Measurements from ENCODE around the gene ASPN.
"Not testable (repeated sequence)": the region's sequence is repeated elsewhere in the genome, so short reads cannot be mapped to it uniquely, and the experiment has no call there.

Gene ASPN

DNA sequence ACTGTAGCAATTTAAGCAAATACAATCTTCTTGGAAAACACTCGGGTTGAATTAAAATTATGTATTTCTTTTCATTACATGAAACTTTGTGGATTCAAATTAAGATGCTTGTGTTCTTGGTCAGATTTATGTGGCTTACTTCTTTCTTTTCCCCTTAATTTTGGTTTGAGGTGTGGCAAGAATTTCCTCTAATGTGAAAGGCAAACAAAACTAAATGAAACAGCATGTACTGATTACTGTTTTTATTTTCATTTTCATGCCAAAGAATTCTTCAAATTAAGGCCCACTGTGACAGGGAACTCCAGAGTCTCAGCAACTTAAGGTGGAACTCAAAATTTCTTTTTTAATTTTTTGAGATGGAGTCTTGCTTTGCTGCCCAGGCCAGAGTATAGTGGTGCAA, 58.0 kb downstream of the ASPN start, which contains the start of gene OMD:
Gene OMD, minus strand, starts transcription at position 132 of the 400 bp plus-strand sequence. CDS start 6,913 bp downstream, outside the sequence.
- no peaks in the 10 kb centered on the region for H3K36me3 ChIP-seq (ENCODE audit: control insufficient read depth, insufficient read depth, low read length)
- no peaks in the 10 kb centered on the region for H3K4me1 ChIP-seq (ENCODE audit: control insufficient read depth, insufficient read depth, low read length)
- H3K9me3 ChIP-seq (ENCODE audit: control insufficient read depth, low read length), result no peaks in the 10 kb centered on the region
- WGBS, 2 experiments, result 100% methylated on average over 1 of the region's 1 CpG; no CpG with 5 or more reads in 1 of the 2 experiments
- H3K4me3 ChIP-seq (ENCODE audit: insufficient read depth, low read depth, low read length), result no peak within 1 kb of the TSS
- H3K27me3 ChIP-seq (ENCODE audit: control insufficient read depth, insufficient read depth, low read length, poor library complexity, severe bottlenecking), result no peaks in the 10 kb centered on the region
- no peak within 1 kb of the TSS for H3K27ac ChIP-seq (ENCODE audit: insufficient read depth, low read depth, low read length, poor library complexity, severe bottlenecking)

DNA sequence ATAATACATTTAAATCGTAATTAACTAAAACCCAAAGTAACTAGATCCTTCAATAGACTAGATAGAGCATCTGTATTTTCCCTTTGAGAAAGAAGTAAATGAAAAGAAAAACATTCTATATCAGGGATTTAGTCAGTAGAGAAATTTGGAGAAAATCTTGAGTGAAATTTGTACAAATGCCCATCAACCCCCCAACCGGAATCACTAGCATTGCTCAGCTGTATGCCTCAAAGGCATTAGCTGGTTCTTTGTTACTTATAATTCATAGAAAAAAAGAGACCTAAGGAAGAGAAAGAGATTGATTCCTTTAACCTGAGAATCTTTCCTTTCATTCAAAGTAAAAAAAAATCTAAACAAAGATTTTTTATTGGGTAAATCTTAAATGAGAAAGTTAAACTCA, 58.7 kb downstream of the ASPN start:
- H3K4me3 ChIP-seq (ENCODE audit: insufficient read depth, low read depth, low read length), result no peak overlapping the region
- H3K27ac ChIP-seq (ENCODE audit: insufficient read depth, low read depth, low read length, poor library complexity, severe bottlenecking), result no peak overlapping the region
- no peaks in the 10 kb centered on the region for H3K9me3 ChIP-seq (ENCODE audit: control insufficient read depth, low read length)
- H3K36me3 ChIP-seq (ENCODE audit: control insufficient read depth, insufficient read depth, low read length), result no peaks in the 10 kb centered on the region
- no peaks in the 10 kb centered on the region for H3K4me1 ChIP-seq (ENCODE audit: control insufficient read depth, insufficient read depth, low read length)
- no peaks in the 10 kb centered on the region for H3K27me3 ChIP-seq (ENCODE audit: control insufficient read depth, insufficient read depth, low read length, poor library complexity, severe bottlenecking)
- 86% methylated on average over 1 of the region's 2 CpGs; no CpG with 5 or more reads in 1 of the 2 experiments for WGBS, 2 experiments

DNA sequence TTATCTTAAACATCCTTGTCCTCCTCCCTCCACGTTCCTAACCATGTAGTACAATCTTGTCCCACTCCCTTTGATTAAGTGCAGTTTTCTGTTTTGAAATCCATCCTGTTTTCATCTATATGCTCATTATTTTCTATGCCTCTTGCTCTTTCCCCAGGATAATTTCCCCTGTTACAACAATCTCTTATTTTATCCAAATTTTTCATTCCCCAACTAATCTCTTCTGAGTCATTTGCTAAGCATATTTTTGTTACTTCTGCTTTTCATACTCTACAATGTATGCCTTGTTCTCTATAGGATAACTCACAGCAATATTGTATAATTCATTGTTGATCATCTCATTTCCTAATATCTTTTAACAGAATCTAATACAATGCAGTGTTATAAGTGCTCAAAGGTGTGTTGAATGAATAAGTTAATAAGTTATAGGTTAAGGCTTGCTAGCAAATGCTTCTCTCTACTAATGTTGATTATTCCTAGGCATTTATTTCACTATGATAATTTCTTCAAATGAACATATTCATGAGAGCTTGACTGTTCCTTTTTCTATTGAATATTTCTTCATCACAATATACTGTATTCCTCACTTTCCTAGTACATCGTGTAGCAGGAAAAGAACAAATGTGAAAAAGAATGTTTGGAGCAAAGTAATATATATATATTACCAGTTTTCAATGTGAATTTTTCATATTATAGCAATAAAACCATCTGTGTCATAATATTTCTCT, 59.5 kb downstream of the ASPN start:
- Histone ChIP-seq H3K27ac (ENCODE audit: insufficient read depth, low read depth, low read length, poor library complexity, severe bottlenecking) (no peak overlapping the region), H3K9me3 (ENCODE audit: control insufficient read depth, low read length) (no peaks in the 10 kb centered on the region), H3K36me3 (ENCODE audit: control insufficient read depth, insufficient read depth, low read length) (no peaks in the 10 kb centered on the region), H3K27me3 (ENCODE audit: control insufficient read depth, insufficient read depth, low read length, poor library complexity, severe bottlenecking) (no peaks in the 10 kb centered on the region), H3K4me1 (ENCODE audit: control insufficient read depth, insufficient read depth, low read length) (no peaks in the 10 kb centered on the region), H3K4me3 (ENCODE audit: insufficient read depth, low read depth, low read length) (no peak overlapping the region)
- 92 to 93% methylated on average over 1 of the region's 2 CpGs for WGBS, 2 experiments

DNA sequence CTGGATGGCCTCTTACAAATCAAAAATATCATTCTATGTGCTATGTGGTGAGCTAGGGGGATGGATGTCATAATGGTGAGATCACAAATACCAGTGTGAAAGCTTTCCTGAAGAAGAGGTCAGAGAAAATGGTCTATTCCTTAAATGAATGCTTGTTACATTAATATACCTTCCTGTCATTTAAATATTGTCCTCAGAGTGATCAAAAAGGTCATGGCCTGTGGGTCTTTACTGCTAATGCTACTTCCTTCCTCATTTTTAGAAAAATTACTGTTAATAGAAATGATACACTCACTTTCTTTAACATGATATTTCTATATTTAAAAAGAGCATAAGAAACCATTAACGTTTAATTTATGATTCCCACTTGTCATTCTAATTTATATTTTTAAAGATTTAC, 67.7 kb downstream of the ASPN start:
- WGBS, 2 experiments, result no CpG with 5 or more reads among the region's 1 CpG
- Histone ChIP-seq H3K4me3 (ENCODE audit: insufficient read depth, low read depth, low read length) (no peak overlapping the region), H3K27me3 (ENCODE audit: control insufficient read depth, insufficient read depth, low read length, poor library complexity, severe bottlenecking) (no peaks in the 10 kb centered on the region), H3K27ac (ENCODE audit: insufficient read depth, low read depth, low read length, poor library complexity, severe bottlenecking) (no peak overlapping the region), H3K36me3 (ENCODE audit: control insufficient read depth, insufficient read depth, low read length) (no peaks in the 10 kb centered on the region), H3K9me3 (ENCODE audit: control insufficient read depth, low read length) (no peaks in the 10 kb centered on the region), H3K4me1 (ENCODE audit: control insufficient read depth, insufficient read depth, low read length) (no peaks in the 10 kb centered on the region)

DNA sequence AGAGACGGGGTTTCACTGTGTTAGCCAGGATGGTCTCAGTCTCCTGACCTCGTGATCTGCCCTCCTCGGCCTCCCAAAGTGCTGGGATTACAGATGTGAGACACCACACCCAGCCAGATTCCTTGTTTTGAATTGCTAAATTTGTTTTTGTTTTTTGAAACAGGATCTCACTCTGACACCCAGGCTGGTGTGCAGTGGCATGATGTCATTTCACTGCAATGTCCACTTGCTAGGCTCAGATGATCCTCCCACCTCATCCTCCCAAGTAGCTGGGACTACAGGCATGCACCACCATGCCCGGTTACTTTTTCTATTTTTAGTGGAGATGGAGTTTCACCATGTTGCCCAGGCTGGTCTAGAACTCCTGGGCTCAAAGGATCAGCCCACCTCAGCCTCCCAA, 71.1 kb downstream of the ASPN start:
- H3K4me3 ChIP-seq (ENCODE audit: insufficient read depth, low read depth, low read length); H3K27ac ChIP-seq (ENCODE audit: insufficient read depth, low read depth, low read length, poor library complexity, severe bottlenecking); H3K9me3 ChIP-seq (ENCODE audit: control insufficient read depth, low read length); H3K27me3 ChIP-seq (ENCODE audit: control insufficient read depth, insufficient read depth, low read length, poor library complexity, severe bottlenecking); H3K36me3 ChIP-seq (ENCODE audit: control insufficient read depth, insufficient read depth, low read length); H3K4me1 ChIP-seq (ENCODE audit: control insufficient read depth, insufficient read depth, low read length): not testable (repeated sequence)
- WGBS, 2 experiments, result 85 to 89% methylated on average over 4 of the region's 4 CpGs

DNA sequence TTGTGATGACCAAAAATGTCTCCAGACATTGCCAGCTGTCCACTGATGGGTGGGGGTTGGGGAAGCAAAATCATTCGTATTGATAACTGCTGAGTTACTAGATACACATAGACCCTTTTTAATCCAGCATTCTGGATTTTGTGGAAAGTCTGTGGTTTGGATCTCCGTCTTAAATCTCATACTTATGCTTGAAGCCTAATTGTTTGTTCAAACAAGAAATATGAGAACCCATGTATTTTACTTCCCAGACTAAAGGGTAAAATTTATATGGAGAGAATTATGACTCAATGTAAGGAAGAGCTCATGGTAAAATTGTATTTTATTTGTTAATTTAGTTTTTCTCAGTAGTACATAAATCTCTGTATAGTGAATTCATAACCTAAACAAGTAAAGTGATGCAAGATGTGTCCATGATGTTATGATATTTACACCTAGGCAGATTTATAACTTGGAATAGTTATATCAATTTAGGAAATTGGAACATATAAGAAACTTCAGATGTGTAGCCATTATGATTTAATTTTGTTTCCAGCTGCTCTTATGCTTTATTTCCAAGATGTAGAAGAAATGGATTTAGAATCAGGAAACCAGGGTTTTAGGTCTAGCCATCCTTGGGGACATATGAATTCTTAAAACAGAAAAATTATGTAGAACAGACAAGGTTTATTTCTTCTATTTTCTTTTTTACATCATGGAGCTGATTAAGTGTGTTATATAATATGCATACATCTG, 73.4 kb downstream of the ASPN start:
- 100% methylated on average over 2 of the region's 2 CpGs; no CpG with 5 or more reads in 1 of the 2 experiments for WGBS, 2 experiments
- Histone ChIP-seq H3K4me1 (ENCODE audit: control insufficient read depth, insufficient read depth, low read length) (no peaks in the 10 kb centered on the region), H3K27me3 (ENCODE audit: control insufficient read depth, insufficient read depth, low read length, poor library complexity, severe bottlenecking) (no peaks in the 10 kb centered on the region), H3K27ac (ENCODE audit: insufficient read depth, low read depth, low read length, poor library complexity, severe bottlenecking) (no peak overlapping the region), H3K36me3 (ENCODE audit: control insufficient read depth, insufficient read depth, low read length) (no peaks in the 10 kb centered on the region), H3K4me3 (ENCODE audit: insufficient read depth, low read depth, low read length) (no peak overlapping the region), H3K9me3 (ENCODE audit: control insufficient read depth, low read length) (no peaks in the 10 kb centered on the region)

DNA sequence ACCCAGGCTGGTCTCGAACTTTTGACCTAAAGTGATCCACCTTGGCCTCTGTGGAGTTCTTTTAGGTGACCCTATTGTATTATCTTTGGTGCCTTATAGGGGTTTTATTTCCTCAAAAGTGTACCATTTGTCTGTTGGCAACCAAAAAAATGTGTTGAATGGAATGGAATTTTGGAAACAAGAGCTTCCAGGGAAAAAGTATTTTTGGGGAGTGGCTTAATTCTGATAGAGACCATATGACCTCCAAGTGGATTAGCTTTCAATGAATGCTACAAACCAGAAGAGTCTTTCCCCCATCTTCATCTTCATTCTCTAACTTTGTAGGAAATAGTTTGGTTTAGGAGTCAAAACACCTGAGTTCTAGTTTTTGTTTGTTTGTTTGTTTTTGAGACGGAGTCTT, 74.5 kb downstream of the ASPN start:
- 93 to 97% methylated on average over 2 of the region's 2 CpGs for WGBS, 2 experiments
- no peak overlapping the region for H3K4me3 ChIP-seq (ENCODE audit: insufficient read depth, low read depth, low read length)

DNA sequence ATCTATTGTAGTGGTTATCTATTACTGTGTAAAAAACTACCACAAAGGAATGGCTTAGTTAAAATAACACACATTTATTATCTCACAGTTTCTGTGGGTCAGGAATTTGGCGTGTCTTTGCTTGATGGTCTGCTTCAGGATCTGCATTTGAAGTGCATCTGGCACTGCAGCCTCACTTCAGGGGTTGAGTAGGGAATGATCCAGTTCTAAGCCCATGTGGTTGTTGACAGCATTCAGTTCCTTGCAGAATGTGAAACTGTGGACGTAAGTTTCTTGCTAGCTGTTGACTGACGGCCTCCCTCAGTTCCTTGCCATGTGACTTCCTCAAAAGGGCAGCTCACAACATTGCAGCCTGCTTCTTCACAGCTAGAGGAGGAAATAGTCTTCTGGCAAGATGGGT, 75.8 kb downstream of the ASPN start:
- H3K4me1 ChIP-seq (ENCODE audit: control insufficient read depth, insufficient read depth, low read length), result no peaks in the 10 kb centered on the region
- no peak overlapping the region for H3K27ac ChIP-seq (ENCODE audit: insufficient read depth, low read depth, low read length, poor library complexity, severe bottlenecking)
- no peaks in the 10 kb centered on the region for H3K9me3 ChIP-seq (ENCODE audit: control insufficient read depth, low read length)
- 48 to 71% methylated on average over 3 of the region's 3 CpGs for WGBS, 2 experiments
- H3K4me3 ChIP-seq (ENCODE audit: insufficient read depth, low read depth, low read length), result no peak overlapping the region
- H3K27me3 ChIP-seq (ENCODE audit: control insufficient read depth, insufficient read depth, low read length, poor library complexity, severe bottlenecking), result no peaks in the 10 kb centered on the region
- H3K36me3 ChIP-seq (ENCODE audit: control insufficient read depth, insufficient read depth, low read length), result no peaks in the 10 kb centered on the region

More for the DNA sequence above, 74.5 kb downstream of the ASPN start:
- Histone ChIP-seq H3K27me3 (ENCODE audit: control insufficient read depth, insufficient read depth, low read length, poor library complexity, severe bottlenecking) (no peaks in the 10 kb centered on the region), H3K27ac (ENCODE audit: insufficient read depth, low read depth, low read length, poor library complexity, severe bottlenecking) (no peak overlapping the region), H3K36me3 (ENCODE audit: control insufficient read depth, insufficient read depth, low read length) (no peaks in the 10 kb centered on the region), H3K9me3 (ENCODE audit: control insufficient read depth, low read length) (no peaks in the 10 kb centered on the region), H3K4me1 (ENCODE audit: control insufficient read depth, insufficient read depth, low read length) (no peaks in the 10 kb centered on the region)

All from ectodermal cell (in vitro differentiated cells).